Activated T-cell treated with anti-CD3 and anti-CD28 coated beads, Interleukin-2, amount 50 U/mL, for 24 hours (primary cell): ENCODE data around the gene IQCK.

Experiments used
- DNase-seq: peaks from one replicate; pipeline ENCODE4 v3.0.0-alpha.2; 2020
- H3K27ac Mint-ChIP-seq: 2 replicates; pipeline ENCODE4 v1.8.0; 2020; ENCODE audit warnings: mild to moderate bottlenecking, mixed read lengths
- H3K27me3 Mint-ChIP-seq: 2 replicates; pipeline ENCODE4 v1.8.0; 2020; ENCODE audit warnings: mixed read lengths
- H3K36me3 Mint-ChIP-seq: 2 replicates; pipeline ENCODE4 v1.8.0; 2020; ENCODE audit warnings: low read depth, mixed read lengths
- H3K4me1 Mint-ChIP-seq: 2 replicates; pipeline ENCODE4 v1.8.0; 2020; ENCODE audit warnings: low read depth, mixed read lengths
- H3K4me3 Mint-ChIP-seq: 2 replicates; pipeline ENCODE4 v1.8.0; 2020; ENCODE audit warnings: mild to moderate bottlenecking, moderate library complexity, mixed read lengths
- H3K9me3 Mint-ChIP-seq: 2 replicates; pipeline ENCODE4 v1.8.0; 2020; ENCODE audit warnings: mixed read lengths

The IQCK gene

GRCh38 chr16:19883966-19884485 is 166.0 kb downstream of the IQCK start:
- Mint-ChIP-seq H3K27me3 (peaks cover 53% of the 10 kb centered on the region), H3K9me3 (no peaks in the 10 kb centered on the region), H3K4me3 (peak overlapping the region; percentile 58), H3K36me3 (no peaks in the 10 kb centered on the region), H3K4me1 (peaks cover 33% of the 10 kb centered on the region), H3K27ac (no peak overlapping the region)
- peak; percentile 42 for DNase-seq

- H3K27me3 Mint-ChIP-seq, result peaks cover 53% of the 10 kb centered on the region
- H3K36me3 Mint-ChIP-seq, result no peaks in the 10 kb centered on the region
- no peaks in the 10 kb centered on the region for H3K9me3 Mint-ChIP-seq
- H3K4me3 Mint-ChIP-seq, result peak within 1 kb of the TSS; percentile 75
- peaks cover 35% of the 10 kb centered on the region for H3K4me1 Mint-ChIP-seq
- H3K27ac Mint-ChIP-seq, result peak within 1 kb of the TSS; percentile 71
- DNase-seq, result peak; percentile 74
These were observed 166.8 kb downstream of the IQCK start, which contains the start of gene GPRC5B for GRCh38 chr16:19884611-19885450. Gene GPRC5B (minus strand): TSS chr16:19884848. CDS start chr16:19872845, 12,003 bp downstream.

- Mint-ChIP-seq H3K27ac (peak overlapping the region; percentile 71), H3K4me1 (peaks cover 35% of the 10 kb centered on the region), H3K36me3 (no peaks in the 10 kb centered on the region), H3K4me3 (peak overlapping the region; percentile 75), H3K27me3 (peaks cover 53% of the 10 kb centered on the region), H3K9me3 (no peaks in the 10 kb centered on the region)
- DNase-seq, result no peak
These were observed 167.5 kb downstream of the IQCK start for GRCh38 chr16:19885451-19886072.

GRCh38 chr16:19886073-19886941 is 168.2 kb downstream of the IQCK start:
- Mint-ChIP-seq H3K27me3 (peaks cover 48% of the 10 kb centered on the region), H3K36me3 (no peaks in the 10 kb centered on the region), H3K4me1 (peaks cover 35% of the 10 kb centered on the region), H3K4me3 (peak overlapping the region; percentile 75), H3K27ac (peak overlapping the region; percentile 55), H3K9me3 (no peaks in the 10 kb centered on the region)
- peak; percentile 89 for DNase-seq

- Mint-ChIP-seq H3K27ac (no peak overlapping the region), H3K4me3 (no peak overlapping the region), H3K36me3 (no peaks in the 10 kb centered on the region), H3K9me3 (no peaks in the 10 kb centered on the region), H3K27me3 (peaks cover 23% of the 10 kb centered on the region), H3K4me1 (peaks cover 26% of the 10 kb centered on the region)
- no peak for DNase-seq
These were observed 170.8 kb downstream of the IQCK start for GRCh38 chr16:19888834-19889233.

- no peak overlapping the region for H3K4me3 Mint-ChIP-seq
- H3K9me3 Mint-ChIP-seq, result no peaks in the 10 kb centered on the region
- H3K4me1 Mint-ChIP-seq, result peaks cover 14% of the 10 kb centered on the region
- peaks cover 6% of the 10 kb centered on the region for H3K27me3 Mint-ChIP-seq
- no peak overlapping the region for H3K27ac Mint-ChIP-seq
- DNase-seq, result no peak
- no peaks in the 10 kb centered on the region for H3K36me3 Mint-ChIP-seq
These were observed 172.8 kb downstream of the IQCK start for GRCh38 chr16:19890901-19891300.

GRCh38 chr16:19892902-19893301 is 174.8 kb downstream of the IQCK start:
- no peak overlapping the region for H3K27ac Mint-ChIP-seq
- peaks cover 5% of the 10 kb centered on the region for H3K4me1 Mint-ChIP-seq
- no peak overlapping the region for H3K4me3 Mint-ChIP-seq
- H3K27me3 Mint-ChIP-seq, result peaks cover 5% of the 10 kb centered on the region
- no peak for DNase-seq
- H3K36me3 Mint-ChIP-seq, result no peaks in the 10 kb centered on the region
- no peaks in the 10 kb centered on the region for H3K9me3 Mint-ChIP-seq

GRCh38 chr16:19894586-19894985 is 176.5 kb downstream of the IQCK start:
- Mint-ChIP-seq H3K9me3 (no peaks in the 10 kb centered on the region), H3K27ac (no peak overlapping the region), H3K4me3 (no peak overlapping the region), H3K36me3 (no peaks in the 10 kb centered on the region), H3K4me1 (peaks cover 2% of the 10 kb centered on the region), H3K27me3 (peaks cover 15% of the 10 kb centered on the region)
- DNase-seq, result no peak

- Mint-ChIP-seq H3K9me3 (no peaks in the 10 kb centered on the region), H3K27me3 (peaks cover 15% of the 10 kb centered on the region), H3K36me3 (no peaks in the 10 kb centered on the region), H3K4me3 (no peak overlapping the region), H3K4me1 (peaks cover 2% of the 10 kb centered on the region), H3K27ac (no peak overlapping the region)
- no peak for DNase-seq
These were observed 178.9 kb downstream of the IQCK start for GRCh38 chr16:19896951-19897350.

GRCh38 chr16:19898166-19898565 is 180.1 kb downstream of the IQCK start:
- H3K36me3 Mint-ChIP-seq, result no peaks in the 10 kb centered on the region
- H3K27me3 Mint-ChIP-seq, result peaks cover 15% of the 10 kb centered on the region
- H3K4me1 Mint-ChIP-seq, result peaks cover 2% of the 10 kb centered on the region
- H3K4me3 Mint-ChIP-seq, result no peak overlapping the region
- no peak for DNase-seq
- H3K9me3 Mint-ChIP-seq, result no peaks in the 10 kb centered on the region
- no peak overlapping the region for H3K27ac Mint-ChIP-seq

GRCh38 chr16:19898924-19899604 is 181.0 kb downstream of the IQCK start:
- Mint-ChIP-seq H3K36me3 (no peaks in the 10 kb centered on the region), H3K9me3 (no peaks in the 10 kb centered on the region), H3K27me3 (peaks cover 15% of the 10 kb centered on the region), H3K27ac (no peak overlapping the region), H3K4me3 (no peak overlapping the region), H3K4me1 (peaks cover 2% of the 10 kb centered on the region)
- peak; percentile 34 for DNase-seq

GRCh38 chr16:19899605-19899955 is 181.5 kb downstream of the IQCK start:
- no peak for DNase-seq
- H3K27ac Mint-ChIP-seq, result no peak overlapping the region
- no peaks in the 10 kb centered on the region for H3K9me3 Mint-ChIP-seq
- no peaks in the 10 kb centered on the region for H3K36me3 Mint-ChIP-seq
- H3K27me3 Mint-ChIP-seq, result peaks cover 15% of the 10 kb centered on the region
- peaks cover 2% of the 10 kb centered on the region for H3K4me1 Mint-ChIP-seq
- no peak overlapping the region for H3K4me3 Mint-ChIP-seq

- H3K27ac Mint-ChIP-seq, result no peak overlapping the region
- no peaks in the 10 kb centered on the region for H3K36me3 Mint-ChIP-seq
- peaks cover 2% of the 10 kb centered on the region for H3K4me1 Mint-ChIP-seq
- H3K9me3 Mint-ChIP-seq, result no peaks in the 10 kb centered on the region
- no peak for DNase-seq
- no peak overlapping the region for H3K4me3 Mint-ChIP-seq
- peaks cover 15% of the 10 kb centered on the region for H3K27me3 Mint-ChIP-seq
These were observed 183.1 kb downstream of the IQCK start for GRCh38 chr16:19901164-19901563.
